Measurements from ENCODE around the gene UTP20.
A peak's percentile ranks its signal among the peaks of the same experiment; 100 is the strongest.
"Not testable (repeated sequence)": the region's sequence is repeated elsewhere in the genome, so short reads cannot be mapped to it uniquely, and the experiment has no call there.

The UTP20 gene

DNA sequence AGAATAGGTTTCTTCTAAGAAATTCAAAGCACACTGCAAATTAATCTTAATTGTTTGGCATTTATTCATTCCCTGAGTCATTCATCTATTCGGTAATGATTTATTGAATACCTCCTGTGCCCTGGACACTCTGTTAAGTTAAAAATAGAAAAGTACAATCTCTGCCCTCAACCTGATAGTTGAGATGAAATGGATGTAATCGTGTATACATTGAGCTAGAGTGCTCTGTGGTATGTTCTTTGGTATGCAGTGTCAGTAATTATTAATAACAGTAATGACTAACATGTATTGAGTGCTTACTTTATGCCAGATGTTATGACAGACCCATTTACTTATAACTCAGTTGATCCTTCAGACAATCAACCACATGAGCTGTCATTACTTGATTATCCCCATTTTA, 47.6 kb downstream of the UTP20 start:
- no peak for DNase-seq

- no peak for DNase-seq
These were observed 49.0 kb downstream of the UTP20 start for GRCh38 chr12:101328917-101329316.

DNA sequence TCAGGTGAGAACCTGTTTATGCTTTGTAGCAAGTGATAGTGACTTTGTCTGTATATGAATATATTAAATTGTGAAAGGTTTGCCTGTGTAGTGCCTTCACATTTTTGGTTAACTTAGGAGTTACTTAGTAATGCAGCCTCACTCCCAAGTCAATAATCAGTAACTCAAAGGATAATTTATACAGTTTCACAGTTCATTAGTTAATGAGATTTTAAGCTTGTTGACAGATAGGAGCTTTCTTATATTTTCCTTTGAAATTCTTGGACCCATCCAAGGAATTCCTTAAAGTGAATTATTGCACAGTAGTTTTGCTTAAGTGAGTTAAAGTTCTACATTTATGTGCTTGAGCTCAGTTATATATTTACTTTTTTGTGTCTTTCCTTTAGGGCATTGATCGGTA, 50.7 kb downstream of the UTP20 start:
- DNase-seq: no peak

- DNase-seq: no peak
These were observed 56.5 kb downstream of the UTP20 start for GRCh38 chr12:101336437-101336836.

- DNase-seq: no peak
These were observed 58.2 kb downstream of the UTP20 start for GRCh38 chr12:101338087-101338486.

DNA sequence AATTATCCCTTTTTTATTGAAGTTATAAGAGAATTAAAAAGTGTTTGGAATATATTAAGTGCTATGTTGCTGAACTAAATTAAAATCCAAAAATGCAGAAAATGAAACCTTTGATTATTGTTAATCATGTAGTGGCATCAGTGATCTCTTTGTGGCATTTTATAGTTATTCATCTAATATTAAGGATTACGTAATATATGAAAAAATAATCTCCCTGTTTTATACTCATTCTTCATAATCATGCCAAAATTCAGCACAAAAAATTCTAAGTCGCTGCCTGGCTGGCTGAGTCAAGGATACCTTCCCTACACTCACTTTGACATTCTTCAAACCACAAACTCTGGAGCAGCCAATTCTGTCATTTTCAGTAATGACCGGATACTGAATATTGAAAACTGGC, 64.0 kb downstream of the UTP20 start:
- no peak for DNase-seq

DNA sequence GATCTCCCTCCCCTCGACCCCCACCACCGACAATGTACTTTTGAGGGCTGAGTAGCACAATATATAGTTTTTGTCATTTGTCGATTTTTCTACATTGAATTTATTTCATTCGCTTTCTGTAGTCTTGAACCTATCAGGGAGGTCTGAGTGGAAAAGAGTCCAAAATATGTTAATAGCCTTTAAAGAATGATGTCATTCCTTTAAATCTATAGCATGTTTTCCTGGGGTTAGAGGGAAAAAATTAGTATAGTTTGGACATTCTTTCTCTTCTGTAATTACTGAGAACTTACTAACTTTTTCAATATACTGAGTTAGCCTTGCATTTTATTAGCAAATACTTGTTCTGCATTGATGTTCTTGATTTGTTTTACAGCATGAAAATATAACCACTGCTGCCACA, 71.8 kb downstream of the UTP20 start:
- no peak for DNase-seq

DNA sequence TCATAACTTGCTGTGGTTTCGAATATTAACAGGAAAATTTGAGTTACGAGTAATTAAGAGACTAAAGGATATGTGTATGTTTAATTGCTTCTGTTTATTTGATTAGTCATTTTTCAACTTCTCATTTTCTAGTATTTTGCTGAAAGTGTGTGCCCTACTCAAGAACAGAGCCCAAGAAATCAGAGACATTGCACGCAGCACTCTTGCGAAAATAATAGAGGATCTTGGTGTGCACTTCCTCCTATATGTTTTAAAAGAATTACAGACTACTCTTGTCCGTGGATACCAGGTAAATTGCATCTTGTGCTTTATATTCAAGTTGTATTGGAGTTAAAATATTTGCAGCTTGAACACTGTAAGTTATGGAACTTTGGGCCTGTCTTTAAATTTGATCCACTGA, 76.9 kb downstream of the UTP20 start:
- DNase-seq: no peak

- DNase-seq: no peak
These were observed 81.5 kb downstream of the UTP20 start for GRCh38 chr12:101361455-101361854.

- no peak for DNase-seq
These were observed 88.1 kb downstream of the UTP20 start for GRCh38 chr12:101368016-101368415.

- DNase-seq: no peak
These were observed 92.5 kb downstream of the UTP20 start for GRCh38 chr12:101372431-101372830.

DNA sequence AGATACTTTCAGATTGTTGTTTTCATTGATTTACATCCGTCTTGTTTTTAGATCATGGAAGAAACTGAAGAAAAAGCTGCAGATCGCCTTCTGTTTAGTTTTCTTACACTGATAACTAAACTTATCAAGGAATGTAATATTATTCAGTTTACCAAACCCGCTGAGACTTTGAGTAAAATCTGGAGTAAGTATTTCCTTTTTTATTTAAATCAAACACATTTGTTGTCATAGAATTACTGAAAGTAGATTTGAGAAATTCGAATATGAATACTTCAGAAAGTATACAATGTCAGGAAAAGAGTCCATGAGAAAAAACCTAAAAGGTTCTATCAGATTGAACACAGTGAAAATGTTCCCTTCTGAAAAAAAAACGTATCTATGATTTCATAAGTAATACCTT, 95.7 kb downstream of the UTP20 start:
- no peak for DNase-seq

GRCh38 chr12:101379149-101379548, 99.2 kb downstream of the UTP20 start:
- no peak for DNase-seq

DNA sequence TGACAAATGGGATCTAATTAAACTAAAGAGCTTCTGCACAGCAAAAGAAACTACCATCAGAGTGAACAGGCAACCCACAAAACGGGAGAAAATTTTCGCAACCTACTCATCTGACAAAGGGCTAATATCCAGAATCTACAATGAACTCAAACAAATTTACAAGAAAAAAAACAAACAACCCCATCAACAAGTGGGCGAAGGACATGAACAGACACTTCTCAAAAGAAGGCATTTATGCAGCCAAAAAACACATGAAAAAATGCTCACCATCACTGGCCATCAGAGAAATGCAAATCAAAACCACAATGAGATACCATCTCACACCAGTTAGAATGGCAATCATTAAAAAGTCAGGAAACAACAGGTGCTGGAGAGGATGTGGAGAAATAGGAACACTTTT, 111.3 kb downstream of the UTP20 start:
- not testable (repeated sequence) for DNase-seq

DNA sequence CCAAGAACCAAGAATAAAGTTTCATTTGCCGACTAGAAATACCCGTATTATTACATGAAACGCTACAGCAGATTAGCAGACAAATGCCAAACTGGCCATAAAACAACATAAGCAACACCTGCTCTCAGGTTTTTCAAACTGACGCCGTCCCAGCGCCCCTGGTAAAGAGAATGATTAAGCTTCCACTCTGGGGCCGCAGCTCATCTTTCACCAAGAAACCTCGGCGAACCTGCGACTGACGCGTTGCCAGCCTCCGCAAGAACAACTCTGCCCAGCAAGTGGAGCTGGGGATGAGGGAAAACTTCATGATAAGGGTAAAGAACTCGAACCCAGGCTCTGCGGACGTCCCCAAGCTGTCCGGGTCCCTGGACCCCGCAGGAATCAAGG, 127.1 kb downstream of the UTP20 start:
- DNase-seq: no peak

DNA sequence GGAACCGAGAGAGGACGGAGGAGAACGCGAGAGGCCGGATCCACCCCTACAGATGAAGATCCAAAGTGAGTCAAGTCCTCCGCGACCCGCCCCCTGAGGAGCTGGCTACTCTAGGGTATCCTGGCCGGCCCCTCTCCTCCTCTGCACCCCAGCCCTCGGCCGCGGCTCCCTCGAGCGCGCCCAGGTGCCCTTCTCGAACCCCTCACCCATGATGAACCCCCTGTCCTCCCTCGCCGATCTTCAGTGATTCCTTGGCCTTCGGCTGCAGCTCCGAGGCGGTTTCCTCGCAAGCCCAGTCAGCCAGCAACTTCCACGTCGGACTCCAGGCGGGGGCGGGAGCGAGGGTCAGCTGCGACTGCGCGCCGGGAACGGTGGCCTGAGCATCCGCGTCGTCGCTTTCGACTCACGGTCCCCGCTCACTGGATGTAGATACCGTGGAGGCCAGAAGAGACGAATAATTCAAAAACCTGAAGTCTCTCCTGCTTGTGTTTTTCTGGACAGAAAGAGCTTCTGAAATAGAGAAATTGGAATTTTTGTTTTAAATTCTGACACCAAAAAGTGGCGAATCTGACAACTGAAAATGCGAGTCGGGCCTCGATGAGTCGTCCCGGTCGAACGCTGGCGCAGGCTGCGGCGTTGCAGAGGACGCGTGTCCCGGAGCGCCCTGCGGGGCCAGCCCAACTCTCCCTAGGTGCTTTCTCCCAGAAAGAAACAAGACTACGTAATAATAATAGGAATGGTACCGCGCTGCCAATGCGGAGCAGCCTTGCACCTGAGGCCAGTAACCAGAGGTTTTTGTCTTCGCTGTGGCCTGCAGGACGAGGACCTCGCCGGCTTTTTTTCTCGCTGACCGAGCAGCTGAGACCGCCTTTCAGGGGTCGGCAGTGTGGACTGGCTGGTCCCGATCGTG, 127.8 kb downstream of the UTP20 start, which contains the start of gene ARL1:
ARL1 (minus strand) TSS at position 337 of the 910 bp plus-strand sequence; CDS start at position 210, 127 bp downstream.
- DNase-seq: peak; percentile 55

GRCh38 chr12:101410169-101410568, 130.3 kb downstream of the UTP20 start:
- DNase-seq: not testable (repeated sequence)

DNA sequence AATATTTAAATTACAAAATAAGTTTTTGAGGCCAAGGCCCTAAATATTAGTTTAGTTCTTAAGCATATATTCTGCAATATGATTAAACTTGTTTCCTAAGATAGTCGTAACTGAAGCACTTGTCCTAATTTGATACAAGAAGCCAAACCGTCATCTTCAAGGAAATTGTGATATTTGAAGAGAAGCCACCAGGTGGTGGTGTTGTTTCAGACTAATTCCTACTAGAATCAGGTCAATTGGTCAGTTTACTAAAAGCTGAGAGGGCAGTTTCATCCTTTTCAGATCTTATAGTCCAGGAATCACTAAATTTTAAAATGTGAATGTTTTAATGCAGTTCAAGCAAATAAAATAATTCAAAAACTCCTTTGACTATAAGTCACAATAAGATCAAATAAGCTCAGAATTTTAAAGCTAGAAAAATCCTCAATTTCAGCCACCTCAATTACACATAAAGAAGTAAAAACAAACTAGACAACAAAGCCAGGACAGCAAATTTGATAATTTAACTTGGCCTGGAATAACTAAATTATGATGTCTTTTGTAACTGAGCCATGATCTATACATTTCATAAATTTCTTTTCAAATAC, 134.7 kb downstream of the UTP20 start:
- no peak for DNase-seq

DNA sequence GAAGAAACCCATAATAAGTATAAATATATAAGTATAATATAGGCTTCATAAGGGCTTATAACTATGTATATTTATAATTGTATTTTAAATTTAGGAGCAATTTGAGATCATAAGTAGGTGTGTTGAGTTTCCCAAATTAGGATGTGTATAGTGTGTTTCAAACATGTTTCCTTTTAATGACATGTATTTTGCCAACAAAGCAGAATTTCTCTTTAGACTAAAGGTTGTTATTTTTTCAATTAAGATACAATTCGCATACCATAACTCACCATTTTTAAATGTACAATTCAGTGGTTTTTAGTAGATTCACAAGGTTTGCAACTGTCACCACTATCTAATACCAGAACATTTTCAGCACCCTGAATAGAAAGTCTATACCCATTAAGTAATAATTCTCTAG, 135.3 kb downstream of the UTP20 start:
- no peak for DNase-seq

- DNase-seq: not testable (repeated sequence)
These were observed 142.2 kb downstream of the UTP20 start for GRCh38 chr12:101422066-101422465.

DNA sequence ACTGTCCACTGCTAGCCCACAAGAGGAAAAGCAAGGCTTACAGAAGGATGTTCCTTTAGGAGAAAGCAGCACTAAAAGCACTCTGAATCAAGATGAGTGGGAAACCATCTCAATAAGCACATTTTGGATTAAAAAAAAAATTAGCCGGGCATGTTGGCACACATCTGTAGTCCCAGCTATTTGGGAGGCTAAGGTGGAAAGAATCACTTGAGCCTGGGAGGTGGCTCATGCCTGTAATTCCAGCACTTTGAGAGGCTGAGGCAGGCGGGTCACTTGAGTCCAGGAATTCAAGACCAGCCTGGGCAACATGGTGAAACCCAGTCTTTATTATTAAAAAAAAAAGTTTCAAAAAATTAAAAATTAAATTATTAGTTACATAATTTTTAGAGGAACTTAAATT, 144.7 kb downstream of the UTP20 start:
- DNase-seq: no peak

DNA sequence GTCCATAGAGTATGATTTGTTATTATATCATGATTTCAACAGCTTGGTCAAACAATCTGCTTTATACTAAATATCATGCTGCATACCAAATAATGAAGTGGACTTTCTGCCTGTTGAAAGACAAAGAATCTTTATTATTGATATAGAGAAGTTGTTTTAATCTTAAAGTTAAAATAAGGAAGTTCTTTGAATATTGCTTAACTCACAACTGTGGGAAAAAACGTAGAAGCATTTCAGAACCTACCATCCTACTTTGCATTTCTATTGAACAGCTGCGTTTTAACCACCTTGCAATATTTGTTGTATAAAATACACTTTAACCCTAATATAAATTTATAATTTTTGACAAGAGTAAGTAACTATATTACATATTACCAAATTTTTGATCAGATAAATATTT, 150.6 kb downstream of the UTP20 start:
- no peak for DNase-seq

- no peak for DNase-seq
These were observed 156.2 kb downstream of the UTP20 start for GRCh38 chr12:101436136-101436535.
